22Rv1 (cell line): ENCODE results near the gene CD320.

Source experiments
- ZFX ChIP-seq: fragments of 450-650 bp; IDR thresholded peaks from 2 replicates; pipeline ENCODE4 v1.6.1; 2017; ENCODE audit warnings: antibody characterized with exemption, borderline replicate concordance
- TF ChIP-seq, protein P1 (sequence below): fragments of 450-650 bp; IDR thresholded peaks from 2 replicates; pipeline ENCODE4 v1.5.1; 2017; ENCODE audit warnings: mild to moderate bottlenecking

DNA sequence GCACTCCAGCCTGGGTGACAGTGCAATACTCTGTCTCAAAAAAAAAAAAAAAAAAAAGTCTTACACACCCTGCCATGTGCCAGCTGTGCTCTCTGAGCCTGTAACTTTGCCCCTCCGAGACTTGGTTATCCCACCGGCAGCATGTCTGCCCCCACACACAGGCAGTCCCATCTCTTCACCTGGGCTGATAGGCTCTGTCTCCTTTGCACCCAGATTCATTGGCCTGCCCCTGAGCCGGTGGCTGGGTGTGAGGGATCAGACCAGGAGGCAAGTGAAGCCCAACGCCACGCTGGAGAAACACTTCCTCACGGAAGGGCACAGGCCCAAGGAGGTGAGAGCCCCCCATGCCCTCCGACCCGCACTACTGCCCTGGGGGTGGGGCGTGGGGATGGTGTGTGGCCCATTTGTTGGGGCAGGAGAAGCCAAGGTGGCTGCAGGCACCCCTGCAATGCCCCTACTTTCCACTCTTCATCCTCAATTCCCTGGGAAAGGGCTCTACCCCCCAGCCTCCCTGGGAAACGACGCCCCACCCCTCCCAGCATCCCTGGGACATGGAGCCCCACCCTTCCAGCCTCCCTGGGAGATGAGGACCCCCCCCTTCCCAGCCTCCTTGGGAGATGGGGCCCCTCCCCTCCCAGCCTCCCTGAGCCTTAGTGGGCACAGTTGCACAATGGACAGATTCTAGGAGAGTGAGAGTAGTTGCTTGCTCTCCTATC is 53.7 kb downstream of the CD320 start:
- TF ChIP-seq, protein P1, sequence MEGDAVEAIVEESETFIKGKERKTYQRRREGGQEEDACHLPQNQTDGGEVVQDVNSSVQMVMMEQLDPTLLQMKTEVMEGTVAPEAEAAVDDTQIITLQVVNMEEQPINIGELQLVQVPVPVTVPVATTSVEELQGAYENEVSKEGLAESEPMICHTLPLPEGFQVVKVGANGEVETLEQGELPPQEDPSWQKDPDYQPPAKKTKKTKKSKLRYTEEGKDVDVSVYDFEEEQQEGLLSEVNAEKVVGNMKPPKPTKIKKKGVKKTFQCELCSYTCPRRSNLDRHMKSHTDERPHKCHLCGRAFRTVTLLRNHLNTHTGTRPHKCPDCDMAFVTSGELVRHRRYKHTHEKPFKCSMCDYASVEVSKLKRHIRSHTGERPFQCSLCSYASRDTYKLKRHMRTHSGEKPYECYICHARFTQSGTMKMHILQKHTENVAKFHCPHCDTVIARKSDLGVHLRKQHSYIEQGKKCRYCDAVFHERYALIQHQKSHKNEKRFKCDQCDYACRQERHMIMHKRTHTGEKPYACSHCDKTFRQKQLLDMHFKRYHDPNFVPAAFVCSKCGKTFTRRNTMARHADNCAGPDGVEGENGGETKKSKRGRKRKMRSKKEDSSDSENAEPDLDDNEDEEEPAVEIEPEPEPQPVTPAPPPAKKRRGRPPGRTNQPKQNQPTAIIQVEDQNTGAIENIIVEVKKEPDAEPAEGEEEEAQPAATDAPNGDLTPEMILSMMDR, result no peak
- TF ChIP-seq ZFX, result no peak
